GM10266 (cell line): ENCODE results near the gene GRID1.
A peak's percentile ranks its signal among the peaks of the same experiment; 100 is the strongest.

Source experiments
- DNase-seq: peaks from one replicate; pipeline ENCODE4 v3.0.0; 2012; ENCODE audit errors: extremely low spot score
- CTCF ChIP-seq: IDR thresholded peaks from 2 replicates; pipeline ENCODE4 v1.5.1; 2012; ENCODE audit warnings: mild to moderate bottlenecking, low read depth; ENCODE audit not compliant: control insufficient read depth, insufficient read depth; ENCODE audit errors: missing control alignments

Gene GRID1

GRCh38 chr10:86399879-86400704 lies 33.5 kb upstream of the GRID1 start:
- TF ChIP-seq CTCF: peak; percentile 94
- peak; percentile 92 for DNase-seq

GRCh38 chr10:86399514-86399878 lies 32.9 kb upstream of the GRID1 start:
- no peak for DNase-seq
- no peak for TF ChIP-seq CTCF

- no peak for DNase-seq
- no peak for TF ChIP-seq CTCF
Measured at GRCh38 chr10:86397120-86397519, 30.5 kb upstream of the GRID1 start.

- no peak for TF ChIP-seq CTCF
Measured at GRCh38 chr10:86393862-86394455, 27.4 kb upstream of the GRID1 start.

GRCh38 chr10:86393362-86393761 lies 26.8 kb upstream of the GRID1 start:
- no peak for TF ChIP-seq CTCF
- DNase-seq: no peak

More at GRCh38 chr10:86393862-86394455, 27.4 kb upstream of the GRID1 start:
- DNase-seq: no peak

- no peak for TF ChIP-seq CTCF
Measured at GRCh38 chr10:86392723-86393094, 26.1 kb upstream of the GRID1 start.

More at GRCh38 chr10:86392723-86393094, 26.1 kb upstream of the GRID1 start:
- DNase-seq: peak; percentile 79
